HepG2 (cell line): Measurements from ENCODE around the gene ATP6V0E1. TPM values are rescaled to one million over a fixed set of nuclear protein-coding genes. Genes with fewer than 3 reads are reported as not detected.
A peak's percentile ranks its signal among the peaks of the same experiment; 100 is the strongest.

Experiments used
- ARID3A ChIP-seq: IDR thresholded peaks from 2 replicates; pipeline ENCODE4 v1.6.1; 2012; ENCODE audit warnings: low read depth, low read length, improper control_type of control experiment
- CREB1 ChIP-seq, 2 experiments: fragments of 450-650 bp in 1 of 2; IDR thresholded peaks; 2 replicates each; pipeline ENCODE4 v1.6.1; 2016 to 2017; ENCODE audit warnings: control low read depth in 1 of 2, mild to moderate bottlenecking in 1 of 2, missing compliant biosample characterization in 1 of 2, missing genetic modification characterization in 1 of 2
- GFI1 ChIP-seq: sonication (generic); formaldehyde crosslinking; IDR thresholded peaks from 2 replicates; pipeline ENCODE4 v1.5.0; 2020; ENCODE audit warnings: missing genetic modification reagents, mild to moderate bottlenecking, borderline replicate concordance
- MTF1 ChIP-seq: sonication (generic); formaldehyde crosslinking; IDR thresholded peaks from 2 replicates; pipeline ENCODE4 v1.5.0; 2020; ENCODE audit warnings: missing genetic modification reagents
- SAP130 ChIP-seq: IDR thresholded peaks from 2 replicates; pipeline ENCODE4 v1.6.1; 2016; ENCODE audit warnings: low read depth
- SETDB1 ChIP-seq: sonication (generic); formaldehyde crosslinking; IDR thresholded peaks from 2 replicates; pipeline ENCODE4 v1.5.1; 2020; ENCODE audit warnings: missing genetic modification reagents, mild to moderate bottlenecking, borderline replicate concordance
- ZNF256 ChIP-seq: sonication (generic); formaldehyde crosslinking; conservative IDR thresholded peaks from 2 replicates; pipeline ENCODE4 v1.4.0; 2020; ENCODE audit warnings: missing genetic modification reagents
- ZNF629 ChIP-seq: sonication (generic); formaldehyde crosslinking; conservative IDR thresholded peaks from 2 replicates; pipeline ENCODE4 v1.5.0; 2020; ENCODE audit warnings: missing genetic modification reagents
- ZSCAN21 ChIP-seq: sonication (generic); formaldehyde crosslinking; IDR thresholded peaks from 2 replicates; pipeline ENCODE4 v1.8.0; 2022; ENCODE audit warnings: mild to moderate bottlenecking, missing genetic modification reagents, moderate library complexity, borderline replicate concordance
- polyA plus RNA-seq, 8 experiments: library from polyadenylated mRNA; depleted of rRNA in 3 of 8; stranded (reverse) in 7 of 8; unstranded in 1 of 8; fragments of >200 nt; fragmentation: Illumina TruSeq in 4 of 8; extraction: Trizol in 4 of 8; gene quantifications; 2 replicates each; pipeline versions ENCODE4 v1.2.1 to v1.2.3, GENCODE V29; 2011 to 2016; ENCODE audit warnings: low read depth in 4 of 8, missing spikeins in 1 of 8, mixed read lengths in 1 of 8; ENCODE audit not compliant: insufficient read depth in 1 of 8
- total RNA-seq, 5 experiments: library from RNA; depleted of rRNA; stranded (reverse); fragments of >200 nt; fragmentation: Illumina TruSeq; extraction: Trizol; gene quantifications; 2 replicates each; pipeline ENCODE4 v1.2.3, GENCODE V29; 2016; ENCODE audit warnings: low read depth in 1 of 5
- TF ChIP-seq, protein P1 (sequence below): sonication (generic); formaldehyde crosslinking; IDR thresholded peaks from 2 replicates; pipeline ENCODE4 v1.4.0; 2020; ENCODE audit warnings: low read depth, missing genetic modification reagents
- TF ChIP-seq, protein P2 (sequence below): IDR thresholded peaks from 2 replicates; pipeline ENCODE4 v1.6.1; 2016; ENCODE audit warnings: missing biosample characterization, missing genetic modification reagents, low read depth
- TF ChIP-seq, protein P3 (sequence below): sonication (generic); formaldehyde crosslinking; IDR thresholded peaks from 2 replicates; pipeline ENCODE4 v1.5.0; 2020; ENCODE audit warnings: missing genetic modification reagents
- TF ChIP-seq, protein P4 (sequence below): sonication (generic); formaldehyde crosslinking; IDR thresholded peaks from 2 replicates; pipeline ENCODE4 v1.5.1; 2020; ENCODE audit warnings: missing genetic modification reagents, mild to moderate bottlenecking, borderline replicate concordance

Gene ATP6V0E1
- total and polyA plus RNA-seq, 2 of the 13 experiments (the other 11 are each of a cell fraction or from before 2014, with no cell fraction given) = 143 to 215 TPM

GRCh38 chr5:173055042-173055721 is 71.6 kb downstream of the ATP6V0E1 start (continued):
- TF ChIP-seq, protein P1, sequence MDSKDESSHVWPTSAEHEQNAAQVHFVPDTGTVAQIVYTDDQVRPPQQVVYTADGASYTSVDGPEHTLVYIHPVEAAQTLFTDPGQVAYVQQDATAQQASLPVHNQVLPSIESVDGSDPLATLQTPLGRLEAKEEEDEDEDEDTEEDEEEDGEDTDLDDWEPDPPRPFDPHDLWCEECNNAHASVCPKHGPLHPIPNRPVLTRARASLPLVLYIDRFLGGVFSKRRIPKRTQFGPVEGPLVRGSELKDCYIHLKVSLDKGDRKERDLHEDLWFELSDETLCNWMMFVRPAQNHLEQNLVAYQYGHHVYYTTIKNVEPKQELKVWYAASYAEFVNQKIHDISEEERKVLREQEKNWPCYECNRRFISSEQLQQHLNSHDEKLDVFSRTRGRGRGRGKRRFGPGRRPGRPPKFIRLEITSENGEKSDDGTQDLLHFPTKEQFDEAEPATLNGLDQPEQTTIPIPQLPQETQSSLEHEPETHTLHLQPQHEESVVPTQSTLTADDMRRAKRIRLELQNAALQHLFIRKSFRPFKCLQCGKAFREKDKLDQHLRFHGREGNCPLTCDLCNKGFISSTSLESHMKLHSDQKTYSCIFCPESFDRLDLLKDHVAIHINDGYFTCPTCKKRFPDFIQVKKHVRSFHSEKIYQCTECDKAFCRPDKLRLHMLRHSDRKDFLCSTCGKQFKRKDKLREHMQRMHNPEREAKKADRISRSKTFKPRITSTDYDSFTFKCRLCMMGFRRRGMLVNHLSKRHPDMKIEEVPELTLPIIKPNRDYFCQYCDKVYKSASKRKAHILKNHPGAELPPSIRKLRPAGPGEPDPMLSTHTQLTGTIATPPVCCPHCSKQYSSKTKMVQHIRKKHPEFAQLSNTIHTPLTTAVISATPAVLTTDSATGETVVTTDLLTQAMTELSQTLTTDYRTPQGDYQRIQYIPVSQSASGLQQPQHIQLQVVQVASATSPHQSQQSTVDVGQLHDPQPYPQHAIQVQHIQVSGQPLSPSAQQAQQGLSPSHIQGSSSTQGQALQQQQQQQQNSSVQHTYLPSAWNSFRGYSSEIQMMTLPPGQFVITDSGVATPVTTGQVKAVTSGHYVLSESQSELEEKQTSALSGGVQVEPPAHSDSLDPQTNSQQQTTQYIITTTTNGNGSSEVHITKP (CRISPR knock-in tag) = no peak
- TF ChIP-seq, protein P2, sequence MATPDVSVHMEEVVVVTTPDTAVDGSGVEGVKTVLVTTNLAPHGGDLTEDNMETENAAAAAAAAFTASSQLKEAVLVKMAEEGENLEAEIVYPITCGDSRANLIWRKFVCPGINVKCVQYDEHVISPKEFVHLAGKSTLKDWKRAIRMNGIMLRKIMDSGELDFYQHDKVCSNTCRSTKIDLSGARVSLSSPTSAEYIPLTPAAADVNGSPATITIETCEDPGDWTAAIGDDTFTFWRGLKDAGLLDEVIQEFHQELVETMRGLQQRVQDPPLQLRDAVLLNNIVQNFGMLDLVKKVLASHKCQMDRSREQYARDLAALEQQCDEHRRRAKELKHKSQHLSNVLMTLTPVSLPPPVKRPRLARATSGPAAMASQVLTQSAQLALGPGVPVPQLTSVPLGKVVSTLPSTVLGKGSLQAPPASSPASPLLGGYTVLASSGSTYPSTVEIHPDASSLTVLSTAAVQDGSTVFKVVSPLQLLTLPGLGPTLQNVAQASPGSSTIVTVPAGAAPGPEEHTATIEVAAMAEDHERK (CRISPR knock-in tag) = no peak
- no peak for TF ChIP-seq CREB1 (IDR thresholded peaks at IDR 0.05)
- TF ChIP-seq CREB1 (CRISPR knock-in tag; IDR thresholded peaks at IDR 0.05) = no peak
- TF ChIP-seq, protein P3, sequence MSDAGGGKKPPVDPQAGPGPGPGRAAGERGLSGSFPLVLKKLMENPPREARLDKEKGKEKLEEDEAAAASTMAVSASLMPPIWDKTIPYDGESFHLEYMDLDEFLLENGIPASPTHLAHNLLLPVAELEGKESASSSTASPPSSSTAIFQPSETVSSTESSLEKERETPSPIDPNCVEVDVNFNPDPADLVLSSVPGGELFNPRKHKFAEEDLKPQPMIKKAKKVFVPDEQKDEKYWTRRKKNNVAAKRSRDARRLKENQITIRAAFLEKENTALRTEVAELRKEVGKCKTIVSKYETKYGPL = no peak
- TF ChIP-seq SAP130 (CRISPR knock-in tag) = peak; percentile 39; the same call in 1 of the 2 replicates
- TF ChIP-seq ZSCAN21 (CRISPR knock-in tag) = no peak
- TF ChIP-seq GFI1 (CRISPR knock-in tag) = no peak
- no peak for TF ChIP-seq MTF1 (CRISPR knock-in tag)
- TF ChIP-seq ARID3A = peak; percentile 29; the same call in 1 of the 2 replicates
- TF ChIP-seq, protein P4, sequence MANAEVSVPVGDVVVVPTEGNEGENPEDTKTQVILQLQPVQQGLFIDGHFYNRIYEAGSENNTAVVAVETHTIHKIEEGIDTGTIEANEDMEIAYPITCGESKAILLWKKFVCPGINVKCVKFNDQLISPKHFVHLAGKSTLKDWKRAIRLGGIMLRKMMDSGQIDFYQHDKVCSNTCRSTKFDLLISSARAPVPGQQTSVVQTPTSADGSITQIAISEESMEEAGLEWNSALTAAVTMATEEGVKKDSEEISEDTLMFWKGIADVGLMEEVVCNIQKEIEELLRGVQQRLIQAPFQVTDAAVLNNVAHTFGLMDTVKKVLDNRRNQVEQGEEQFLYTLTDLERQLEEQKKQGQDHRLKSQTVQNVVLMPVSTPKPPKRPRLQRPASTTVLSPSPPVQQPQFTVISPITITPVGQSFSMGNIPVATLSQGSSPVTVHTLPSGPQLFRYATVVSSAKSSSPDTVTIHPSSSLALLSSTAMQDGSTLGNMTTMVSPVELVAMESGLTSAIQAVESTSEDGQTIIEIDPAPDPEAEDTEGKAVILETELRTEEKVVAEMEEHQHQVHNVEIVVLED (CRISPR knock-in tag) = no peak
- no peak for TF ChIP-seq ZNF256 (CRISPR knock-in tag)
- peak; percentile 82 for TF ChIP-seq ZNF629 (CRISPR knock-in tag)
- TF ChIP-seq SETDB1 (CRISPR knock-in tag) = no peak
